ENCODE data around the gene CIB4. TPM values are rescaled to one million over a fixed set of nuclear protein-coding genes. Genes with fewer than 3 reads are reported as not detected.

Gene CIB4
- total RNA-seq, 1 donor from 2014 or later, result not detected

DNA sequence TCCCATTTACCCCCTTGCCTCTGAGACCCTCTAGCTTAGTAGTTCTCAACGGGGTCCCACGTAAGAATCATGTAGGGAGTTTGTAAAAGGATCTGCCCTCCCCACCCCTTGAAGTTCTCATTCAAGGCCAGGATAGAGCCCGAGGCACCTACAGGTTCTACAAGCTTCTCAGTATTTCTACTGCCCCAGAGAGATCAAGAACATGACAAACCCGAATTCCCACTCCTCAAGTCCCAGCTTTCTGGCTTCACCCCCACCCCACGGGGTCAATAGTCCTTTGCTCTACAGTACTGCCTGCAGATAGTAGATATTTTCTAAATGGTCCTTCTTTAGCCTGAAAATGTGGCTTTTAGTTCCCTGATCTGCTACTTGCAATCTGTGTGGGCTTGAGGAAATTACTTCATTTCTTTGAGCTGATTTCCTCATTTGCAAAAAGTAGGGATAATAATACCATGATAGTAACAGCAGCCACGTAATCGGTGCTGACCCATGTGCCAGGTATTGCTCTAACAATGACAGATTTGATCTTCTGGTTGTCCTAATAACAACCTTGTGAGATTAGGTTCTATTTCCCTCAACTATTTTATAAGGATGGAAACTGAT is 7.1 kb downstream of the CIB4 start:
- Histone ChIP-seq H3K9me3 (no peaks in the 10 kb centered on the region), H3K4me3 (no peak overlapping the region), H3K27me3 (ENCODE audit: low read depth) (no peaks in the 10 kb centered on the region), H3K36me3 (no peaks in the 10 kb centered on the region), H3K4me1 (peaks cover 8% of the 10 kb centered on the region), H3K27ac (no peak overlapping the region)
- DNase-seq (peak; percentile 4), ATAC-seq (no peak)
- TF ChIP-seq, protein P1, sequence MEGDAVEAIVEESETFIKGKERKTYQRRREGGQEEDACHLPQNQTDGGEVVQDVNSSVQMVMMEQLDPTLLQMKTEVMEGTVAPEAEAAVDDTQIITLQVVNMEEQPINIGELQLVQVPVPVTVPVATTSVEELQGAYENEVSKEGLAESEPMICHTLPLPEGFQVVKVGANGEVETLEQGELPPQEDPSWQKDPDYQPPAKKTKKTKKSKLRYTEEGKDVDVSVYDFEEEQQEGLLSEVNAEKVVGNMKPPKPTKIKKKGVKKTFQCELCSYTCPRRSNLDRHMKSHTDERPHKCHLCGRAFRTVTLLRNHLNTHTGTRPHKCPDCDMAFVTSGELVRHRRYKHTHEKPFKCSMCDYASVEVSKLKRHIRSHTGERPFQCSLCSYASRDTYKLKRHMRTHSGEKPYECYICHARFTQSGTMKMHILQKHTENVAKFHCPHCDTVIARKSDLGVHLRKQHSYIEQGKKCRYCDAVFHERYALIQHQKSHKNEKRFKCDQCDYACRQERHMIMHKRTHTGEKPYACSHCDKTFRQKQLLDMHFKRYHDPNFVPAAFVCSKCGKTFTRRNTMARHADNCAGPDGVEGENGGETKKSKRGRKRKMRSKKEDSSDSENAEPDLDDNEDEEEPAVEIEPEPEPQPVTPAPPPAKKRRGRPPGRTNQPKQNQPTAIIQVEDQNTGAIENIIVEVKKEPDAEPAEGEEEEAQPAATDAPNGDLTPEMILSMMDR (IDR thresholded peaks at IDR 0.05), result no peak
- intact Hi-C loops (cut with DNase I), result no loop called here

DNA sequence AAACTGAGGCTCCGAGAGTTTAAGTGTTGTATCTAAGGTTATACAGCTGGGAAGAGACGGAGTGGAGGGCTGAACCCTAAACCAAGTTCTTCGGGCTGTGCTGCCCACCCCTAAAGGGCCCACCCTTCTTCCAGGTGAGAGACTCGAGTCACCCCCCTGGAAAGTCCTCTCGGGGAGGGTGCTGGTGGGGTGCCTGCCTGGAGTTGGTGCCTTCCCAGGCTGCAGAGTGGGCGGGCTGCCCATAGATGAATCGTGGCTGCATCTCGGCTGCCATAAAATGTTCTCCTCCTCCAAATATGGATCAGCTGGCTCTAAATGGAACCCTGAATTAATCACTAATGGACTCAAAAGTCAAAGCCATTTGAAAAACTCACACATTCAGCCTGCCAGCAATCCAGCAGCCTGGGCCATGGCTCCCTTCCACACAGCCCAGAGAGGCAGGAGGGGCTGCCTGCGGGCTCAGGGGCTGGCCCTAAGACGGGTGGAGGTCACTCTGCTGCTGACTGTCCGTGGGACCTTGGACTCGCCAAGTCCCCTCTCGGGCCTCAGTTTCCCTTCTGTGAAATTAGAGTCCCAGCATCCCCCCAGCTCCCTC is 7.7 kb downstream of the CIB4 start:
- Histone ChIP-seq H3K4me3 (no peak overlapping the region), H3K4me1 (peaks cover 8% of the 10 kb centered on the region), H3K36me3 (no peaks in the 10 kb centered on the region), H3K27me3 (ENCODE audit: low read depth) (no peaks in the 10 kb centered on the region), H3K27ac (no peak overlapping the region), H3K9me3 (no peaks in the 10 kb centered on the region)
- ATAC-seq, result no peak
- DNase-seq, result peak; percentile 25
- intact Hi-C loops (cut with DNase I), result no loop called here
- TF ChIP-seq, protein P1 (IDR thresholded peaks at IDR 0.05), result no peak

DNA sequence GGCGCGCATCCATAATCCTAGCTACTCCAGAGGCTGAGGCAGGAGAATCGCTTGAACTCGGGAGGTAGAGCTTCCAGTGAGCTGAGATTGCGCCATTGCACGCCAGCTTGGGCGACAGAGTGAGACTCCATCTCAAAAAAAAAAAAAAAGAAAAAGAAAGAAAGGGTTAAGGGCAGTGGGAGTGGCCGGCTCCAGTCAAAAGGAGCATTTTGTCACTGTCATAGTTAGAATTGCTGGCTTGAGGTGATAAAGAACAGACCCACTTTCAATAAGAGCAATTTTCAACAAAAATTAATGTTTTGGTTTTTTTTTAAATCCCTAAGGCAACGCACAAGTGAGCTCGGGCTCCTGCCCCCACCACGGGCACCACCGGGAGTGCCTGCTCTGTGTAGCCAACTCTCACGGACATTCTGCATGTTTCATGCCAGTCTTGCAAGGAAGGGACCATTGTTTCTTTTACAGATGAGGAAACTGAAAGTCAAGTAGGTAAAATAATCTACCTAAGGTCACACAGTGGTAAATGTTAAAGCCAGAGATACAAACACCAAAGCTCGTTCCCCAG is 8.5 kb downstream of the CIB4 start:
- Histone ChIP-seq H3K27me3 (ENCODE audit: low read depth) (no peaks in the 10 kb centered on the region), H3K4me3 (no peak overlapping the region), H3K36me3 (no peaks in the 10 kb centered on the region), H3K9me3 (no peaks in the 10 kb centered on the region), H3K4me1 (peaks cover 8% of the 10 kb centered on the region), H3K27ac (no peak overlapping the region)
- intact Hi-C loops (cut with DNase I), result no loop called here
- ATAC-seq (no peak), DNase-seq (peak; percentile 30)
- TF ChIP-seq, protein P1 (IDR thresholded peaks at IDR 0.05), result no peak

DNA sequence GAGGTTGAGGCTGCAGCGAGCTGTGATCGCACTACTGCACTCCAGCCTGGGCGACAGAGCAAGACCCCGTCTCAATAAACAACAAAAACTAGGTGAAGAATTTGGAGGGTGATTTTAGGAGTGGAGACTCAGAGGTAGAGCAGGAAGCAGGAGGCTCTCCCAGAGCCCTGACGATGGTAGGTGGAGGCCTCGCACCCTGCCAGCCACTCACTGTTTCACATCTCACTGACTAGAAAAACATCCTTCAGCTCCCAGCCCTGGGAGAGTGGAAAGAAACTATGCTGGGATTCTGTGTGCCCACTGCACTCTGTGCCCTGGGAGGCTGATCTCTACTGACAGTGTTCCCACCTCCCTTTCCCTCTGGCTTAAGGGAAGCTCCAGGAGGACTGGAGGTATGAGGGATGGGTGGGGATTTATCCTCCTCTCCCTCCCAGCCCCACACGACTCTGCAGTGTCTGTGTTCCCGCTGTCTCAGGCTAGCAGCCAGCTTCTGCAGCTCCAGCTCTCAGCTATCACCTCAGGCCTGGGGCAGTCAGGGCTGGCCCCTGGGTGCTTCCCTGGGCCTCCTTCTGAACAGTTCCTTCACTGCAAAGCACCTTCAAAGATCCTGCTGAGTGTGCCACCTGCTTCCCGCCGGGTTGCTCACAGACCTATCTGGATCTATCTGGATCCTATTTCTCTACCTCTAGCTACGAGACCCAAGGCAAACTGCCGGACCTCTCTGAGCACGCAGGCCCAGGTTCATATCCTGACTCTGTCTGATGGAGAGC is 9.6 kb downstream of the CIB4 start:
- intact Hi-C loops (cut with DNase I), result no loop called here
- H3K4me1 ChIP-seq, result peaks cover 8% of the 10 kb centered on the region
- no peak overlapping the region for H3K4me3 ChIP-seq
- no peaks in the 10 kb centered on the region for H3K9me3 ChIP-seq
- TF ChIP-seq, protein P1 (IDR thresholded peaks at IDR 0.05), result no peak
- H3K27me3 ChIP-seq (ENCODE audit: low read depth), result no peaks in the 10 kb centered on the region
- H3K36me3 ChIP-seq, result no peaks in the 10 kb centered on the region
- H3K27ac ChIP-seq, result no peak overlapping the region
- no peak for ATAC-seq
- DNase-seq, result peak; percentile 24

DNA sequence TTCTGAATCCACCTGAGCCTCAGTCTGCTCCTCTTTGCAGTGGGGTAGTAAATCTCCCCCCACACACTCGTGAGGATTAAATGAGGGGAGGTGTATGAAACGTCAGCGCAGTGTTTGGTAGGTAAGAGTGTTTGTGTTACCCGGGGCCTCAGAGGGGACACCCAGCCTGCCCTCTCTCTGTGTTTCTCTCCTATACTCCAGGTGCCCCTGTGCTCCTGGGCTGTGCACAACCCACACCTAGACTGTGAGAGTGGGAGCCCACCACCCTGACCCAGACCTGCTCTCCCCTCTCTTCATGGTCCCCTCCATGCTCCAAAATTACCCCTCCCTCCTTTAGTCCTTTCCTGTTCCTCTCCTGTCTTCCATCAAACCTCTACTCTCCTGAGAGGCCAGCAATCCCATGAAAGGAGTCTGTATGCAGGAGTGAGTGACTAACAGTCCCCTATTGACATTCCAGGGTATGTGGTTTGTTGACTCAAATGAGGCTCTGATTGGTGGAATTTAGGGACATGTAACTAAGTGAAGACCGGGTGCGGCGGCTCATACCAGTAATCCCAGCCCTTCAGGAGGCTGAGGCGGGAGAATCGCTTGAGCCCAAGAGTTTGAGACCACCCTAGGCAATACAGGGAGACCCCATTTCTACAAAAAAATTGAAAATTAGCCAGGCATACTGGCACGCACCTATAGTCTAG is 10.4 kb downstream of the CIB4 start:
- TF ChIP-seq, protein P1 (IDR thresholded peaks at IDR 0.05), result no peak

More for the DNA sequence above, 10.4 kb downstream of the CIB4 start:
- no peak overlapping the region for H3K27ac ChIP-seq
- no peaks in the 10 kb centered on the region for H3K36me3 ChIP-seq
- peak; percentile 44 for DNase-seq
- H3K27me3 ChIP-seq (ENCODE audit: low read depth), result no peaks in the 10 kb centered on the region
- peaks cover 8% of the 10 kb centered on the region for H3K4me1 ChIP-seq
- intact Hi-C loops (cut with DNase I), result no loop called here
- no peaks in the 10 kb centered on the region for H3K9me3 ChIP-seq
- peak; percentile 80 to 91 for ATAC-seq
- no peak overlapping the region for H3K4me3 ChIP-seq

All from lower lobe of right lung (tissue), 2 donors.